OCI-LY7 (cell line): ENCODE data around the gene C2CD4A. TPM values are rescaled to one million over a fixed set of nuclear protein-coding genes. Genes with fewer than 3 reads are reported as not detected.

ENCODE experiments used
- BruUV-seq: library from RNA; stranded (reverse); fragments of 400-500 nt; replicated peaks from 2 replicates; lab custom pipeline; 2021; lab: Mats Ljungman, UMichigan
- CTCF ChIA-PET: fragments of 300-600 bp; sonication (Branson Sonifier 250); formaldehyde crosslinking; loops from one replicate; lab custom pipeline; 2022; ENCODE audit warnings: antibody characterized with exemption; ENCODE audit not compliant: unreplicated experiment; lab: Charles Lee
- POLR2A ChIA-PET: fragments of 300-600 bp; sonication (Branson Sonifier 250); formaldehyde crosslinking; loops from one replicate; lab custom pipeline; 2022; ENCODE audit warnings: antibody characterized with exemption; lab: Charles Lee
- DNase-seq: peaks from one replicate; pipeline ENCODE4 v3.0.0-alpha.2; 2015; ENCODE audit warnings: low spot score
- H2AFZ ChIP-seq: fragments of 200-600 bp; sonication (generic), shearing (Covaris generic); 2 replicates; pipeline ENCODE4 v1.6.1; 2014; ENCODE audit warnings: mild to moderate bottlenecking, antibody characterized with exemption, low read length, moderate library complexity
- H3K27ac ChIP-seq: fragments of 200-600 bp; sonication (generic); 2 replicates; pipeline ENCODE4 v1.5.1; 2014; ENCODE audit warnings: mixed run types, low read depth, mild to moderate bottlenecking, moderate library complexity, low read length, inconsistent platforms; ENCODE audit not compliant: poor library complexity, severe bottlenecking
- H3K36me3 ChIP-seq: fragments of 200-600 bp; sonication (generic); 2 replicates; pipeline ENCODE4 v1.6.1; 2014; ENCODE audit warnings: mild to moderate bottlenecking, antibody characterized with exemption, low read length, moderate library complexity, mixed read lengths; ENCODE audit not compliant: insufficient read depth
- H3K4me1 ChIP-seq: fragments of 200-600 bp; sonication (generic); 2 replicates; pipeline ENCODE4 v1.5.1; 2014; ENCODE audit warnings: mild to moderate bottlenecking, low read length; ENCODE audit not compliant: insufficient read depth, poor library complexity, severe bottlenecking
- H3K4me2 ChIP-seq: fragments of 200-600 bp; sonication (generic); 2 replicates; pipeline ENCODE4 v1.6.1; 2014; ENCODE audit warnings: mild to moderate bottlenecking, low read length
- H3K4me3 ChIP-seq: fragments of 200-600 bp; sonication (generic); 2 replicates; pipeline ENCODE4 v1.5.1; 2014; ENCODE audit warnings: mild to moderate bottlenecking, low read depth, low read length; ENCODE audit not compliant: poor library complexity, severe bottlenecking
- H3K79me2 ChIP-seq: fragments of 200-600 bp; sonication (generic); 2 replicates; pipeline ENCODE4 v1.6.1; 2016; ENCODE audit warnings: low read depth, mild to moderate bottlenecking, low read length, moderate library complexity, mixed read lengths; ENCODE audit not compliant: insufficient read depth
- H3K9me2 ChIP-seq: fragments of 200-600 bp; sonication (generic); 2 replicates; pipeline ENCODE4 v1.6.1; 2016; ENCODE audit warnings: mild to moderate bottlenecking, low read length, mixed read lengths; ENCODE audit not compliant: insufficient read depth
- H3K9me3 ChIP-seq: fragments of 200-600 bp; sonication (generic); 2 replicates; pipeline ENCODE4 v1.6.1; 2014; ENCODE audit warnings: mild to moderate bottlenecking, mixed run types, low read length, mixed read lengths
- H4K20me1 ChIP-seq: fragments of 200-600 bp; sonication (generic); 2 replicates; pipeline ENCODE4 v1.6.1; 2014; ENCODE audit warnings: mild to moderate bottlenecking, antibody characterized with exemption, low read length, moderate library complexity, mixed read lengths; ENCODE audit not compliant: insufficient read depth
- EZH2phosphoT487 ChIP-seq: fragments of 200-600 bp; sonication (generic); IDR thresholded peaks from 2 replicates; pipeline ENCODE4 v1.6.1; 2018; ENCODE audit warnings: low read depth, borderline replicate concordance, mild to moderate bottlenecking, mixed run types, antibody characterized with exemption, low read length, moderate library complexity, mixed read lengths
- intact Hi-C: fragments of 100-400 bp; cut with micrococcal nuclease; formaldehyde crosslinking; loops from one replicate; pipeline ENCODE4 v1.10.0; 2022; ENCODE audit not compliant: unreplicated experiment
- total RNA-seq, 2 experiments: library from RNA; depleted of rRNA in 1 of 2; stranded (reverse); fragments of >200 nt in 1 of 2; shearing (Covaris generic) in 1 of 2; gene quantifications; 2 replicates each; pipeline ENCODE4 v1.2.3, GENCODE V29; 2014 to 2022
- TF ChIP-seq, protein P1 (sequence below): fragments of 200-600 bp; sonication (generic); conservative IDR thresholded peaks from 2 replicates; pipeline ENCODE4 v1.5.1; 2014; ENCODE audit warnings: mild to moderate bottlenecking, antibody characterized with exemption, low read length, moderate library complexity, mixed read lengths

Gene C2CD4A
- total RNA-seq, 2 experiments from 2014 or later = not detected

DNA sequence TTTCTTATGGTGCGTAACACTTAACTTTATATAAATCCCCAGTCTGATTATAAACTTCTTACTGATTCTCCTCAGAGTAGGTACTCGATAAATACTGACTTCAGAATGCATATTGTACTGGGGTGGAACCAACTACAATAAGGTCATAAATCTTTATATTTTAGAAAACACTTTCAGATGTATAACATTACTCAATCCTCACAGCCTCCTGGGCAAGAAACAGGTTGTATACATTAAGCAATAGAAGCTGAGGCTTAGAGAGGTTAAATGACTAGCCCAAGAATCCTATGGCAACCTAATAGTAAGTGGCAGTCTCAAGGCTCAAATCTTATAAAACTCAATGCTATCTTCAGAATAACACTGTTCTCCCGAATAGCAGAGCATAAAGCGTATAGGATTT, 15.6 kb upstream of the C2CD4A start:
- peaks cover 27% of the 10 kb centered on the region for H3K4me1 ChIP-seq
- TF ChIP-seq EZH2phosphoT487 = no peak
- TF ChIP-seq, protein P1, sequence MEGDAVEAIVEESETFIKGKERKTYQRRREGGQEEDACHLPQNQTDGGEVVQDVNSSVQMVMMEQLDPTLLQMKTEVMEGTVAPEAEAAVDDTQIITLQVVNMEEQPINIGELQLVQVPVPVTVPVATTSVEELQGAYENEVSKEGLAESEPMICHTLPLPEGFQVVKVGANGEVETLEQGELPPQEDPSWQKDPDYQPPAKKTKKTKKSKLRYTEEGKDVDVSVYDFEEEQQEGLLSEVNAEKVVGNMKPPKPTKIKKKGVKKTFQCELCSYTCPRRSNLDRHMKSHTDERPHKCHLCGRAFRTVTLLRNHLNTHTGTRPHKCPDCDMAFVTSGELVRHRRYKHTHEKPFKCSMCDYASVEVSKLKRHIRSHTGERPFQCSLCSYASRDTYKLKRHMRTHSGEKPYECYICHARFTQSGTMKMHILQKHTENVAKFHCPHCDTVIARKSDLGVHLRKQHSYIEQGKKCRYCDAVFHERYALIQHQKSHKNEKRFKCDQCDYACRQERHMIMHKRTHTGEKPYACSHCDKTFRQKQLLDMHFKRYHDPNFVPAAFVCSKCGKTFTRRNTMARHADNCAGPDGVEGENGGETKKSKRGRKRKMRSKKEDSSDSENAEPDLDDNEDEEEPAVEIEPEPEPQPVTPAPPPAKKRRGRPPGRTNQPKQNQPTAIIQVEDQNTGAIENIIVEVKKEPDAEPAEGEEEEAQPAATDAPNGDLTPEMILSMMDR = no peak
- H2AFZ ChIP-seq = no peak overlapping the region
- no peaks in the 10 kb centered on the region for H3K9me2 ChIP-seq
- H3K9me3 ChIP-seq = no peaks in the 10 kb centered on the region
- ChIA-PET POLR2A (interaction anchor here (0.7 kb wide), 2 partner anchors 12 to 563 kb away, joined by 3 to 5 read pairs; no protein-coding TSS in a partner anchor), CTCF (no interaction called here)
- peaks cover 11% of the 10 kb centered on the region for H4K20me1 ChIP-seq
- H3K4me3 ChIP-seq = no peak overlapping the region
- intact Hi-C loops = no loop called here
- peaks cover 58% of the 10 kb centered on the region for H3K79me2 ChIP-seq
- no peaks in the 10 kb centered on the region for H3K36me3 ChIP-seq
- BruUV-seq = no TSS peak
- H3K4me2 ChIP-seq = no peak overlapping the region
- H3K27ac ChIP-seq = no peak overlapping the region
- no peak for DNase-seq

DNA sequence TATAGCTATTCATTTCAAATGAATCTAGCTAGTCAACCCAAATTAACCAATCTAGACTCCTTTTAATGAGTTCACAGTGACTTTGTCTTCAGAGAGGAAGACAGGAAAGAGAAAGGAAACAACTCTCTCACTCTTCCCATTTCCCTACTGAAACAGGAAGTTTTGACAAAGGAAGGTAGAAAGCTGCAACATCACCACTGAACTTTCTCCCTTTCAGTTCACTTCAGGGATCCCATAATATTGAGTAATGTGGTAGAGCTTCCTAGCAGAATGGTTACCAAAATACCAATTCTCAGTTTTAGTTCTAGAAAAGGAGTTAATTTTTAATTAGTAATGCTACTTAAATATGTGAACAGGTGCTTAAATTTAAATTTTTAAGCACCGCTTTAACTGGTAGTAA, 14.1 kb upstream of the C2CD4A start:
- H3K9me3 ChIP-seq = no peaks in the 10 kb centered on the region
- H3K36me3 ChIP-seq = 0 out of 2 replicates have a peak, but pooled peaks cover 4% of the 10 kb centered on the region
- no peak overlapping the region for H3K27ac ChIP-seq
- H3K79me2 ChIP-seq = peaks cover 51% of the 10 kb centered on the region
- peaks cover 15% of the 10 kb centered on the region for H3K4me1 ChIP-seq
- no TSS peak for BruUV-seq
- POLR2A ChIA-PET = interaction anchor here (0.9 kb wide), 1 partner anchor 146 kb away, joined by 3 read pairs; no protein-coding TSS in a partner anchor
- H3K4me2 ChIP-seq = 0 out of 2 replicates have a peak overlapping the region, but pooled peaks have one; percentile 11
- TF ChIP-seq EZH2phosphoT487 = no peak
- TF ChIP-seq, protein P1 = no peak
- no peak for DNase-seq
- H2AFZ ChIP-seq = no peak overlapping the region
- peaks cover 15% of the 10 kb centered on the region for H4K20me1 ChIP-seq
- no peaks in the 10 kb centered on the region for H3K9me2 ChIP-seq
- H3K4me3 ChIP-seq = no peak overlapping the region
- CTCF ChIA-PET = no interaction called here
- intact Hi-C loops = no loop called here

DNA sequence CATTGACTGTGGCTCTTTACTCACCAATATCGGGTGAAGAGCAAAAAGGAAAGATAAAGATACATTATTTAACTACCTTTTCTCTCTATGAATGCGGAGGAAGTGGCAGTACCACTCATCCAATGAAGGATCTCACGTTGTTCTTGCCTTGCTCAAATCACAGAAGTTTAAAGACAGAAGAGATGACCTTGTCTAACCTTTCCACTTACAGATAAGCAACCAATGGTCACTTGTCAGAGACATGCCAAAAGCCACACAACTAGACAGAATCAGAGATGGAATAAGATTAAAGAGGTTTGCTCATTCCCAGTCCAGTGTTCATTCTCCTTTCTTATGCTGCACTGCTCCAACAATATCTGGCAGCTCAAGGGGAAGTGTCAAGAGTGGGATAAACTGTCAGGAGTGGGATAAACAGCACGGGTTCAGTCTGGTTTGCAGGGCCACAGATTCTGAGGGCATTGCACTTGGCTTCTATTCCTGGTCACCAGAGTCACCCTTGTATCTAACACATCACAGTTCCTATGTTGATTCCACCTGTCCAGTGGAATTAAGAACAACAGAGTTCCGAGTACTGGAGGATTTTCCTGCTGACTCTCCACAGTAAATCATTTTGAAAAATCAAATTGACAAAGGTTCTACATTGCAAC, 13.2 kb upstream of the C2CD4A start:
- Histone ChIP-seq H4K20me1 (peaks cover 20% of the 10 kb centered on the region), H3K4me2 (no peak overlapping the region), H3K36me3 (peaks cover 6% of the 10 kb centered on the region; the same call in 1 of the 2 replicates), H3K27ac (no peak overlapping the region), H3K9me2 (no peaks in the 10 kb centered on the region), H3K4me3 (no peak overlapping the region), H3K79me2 (peaks cover 57% of the 10 kb centered on the region), H3K4me1 (peaks cover 19% of the 10 kb centered on the region), H2AFZ (no peak overlapping the region), H3K9me3 (no peaks in the 10 kb centered on the region)
- ChIA-PET CTCF (no interaction called here), POLR2A (interaction anchor here (0.9 kb wide), 1 partner anchor 12 kb away, joined by 3 read pairs; no protein-coding TSS in a partner anchor)
- intact Hi-C loops = no loop called here
- TF ChIP-seq, protein P1 = no peak
- no peak for TF ChIP-seq EZH2phosphoT487
- no TSS peak for BruUV-seq
- no peak for DNase-seq
